Measurements from ENCODE around the gene USP2.

The USP2 gene

GRCh38 chr11:119346605-119347004 lies 34.9 kb downstream of the USP2 start, which contains the start of gene MFRP:
Gene MFRP, minus strand, starts transcription at chr11:119346705. Its CDS starts 192 bp downstream, at chr11:119346513.
- DNase-seq (ENCODE audit: low spot score) = no peak
- TF ChIP-seq, protein P1, sequence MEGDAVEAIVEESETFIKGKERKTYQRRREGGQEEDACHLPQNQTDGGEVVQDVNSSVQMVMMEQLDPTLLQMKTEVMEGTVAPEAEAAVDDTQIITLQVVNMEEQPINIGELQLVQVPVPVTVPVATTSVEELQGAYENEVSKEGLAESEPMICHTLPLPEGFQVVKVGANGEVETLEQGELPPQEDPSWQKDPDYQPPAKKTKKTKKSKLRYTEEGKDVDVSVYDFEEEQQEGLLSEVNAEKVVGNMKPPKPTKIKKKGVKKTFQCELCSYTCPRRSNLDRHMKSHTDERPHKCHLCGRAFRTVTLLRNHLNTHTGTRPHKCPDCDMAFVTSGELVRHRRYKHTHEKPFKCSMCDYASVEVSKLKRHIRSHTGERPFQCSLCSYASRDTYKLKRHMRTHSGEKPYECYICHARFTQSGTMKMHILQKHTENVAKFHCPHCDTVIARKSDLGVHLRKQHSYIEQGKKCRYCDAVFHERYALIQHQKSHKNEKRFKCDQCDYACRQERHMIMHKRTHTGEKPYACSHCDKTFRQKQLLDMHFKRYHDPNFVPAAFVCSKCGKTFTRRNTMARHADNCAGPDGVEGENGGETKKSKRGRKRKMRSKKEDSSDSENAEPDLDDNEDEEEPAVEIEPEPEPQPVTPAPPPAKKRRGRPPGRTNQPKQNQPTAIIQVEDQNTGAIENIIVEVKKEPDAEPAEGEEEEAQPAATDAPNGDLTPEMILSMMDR (IDR thresholded peaks at IDR 0.05; ENCODE audit: extremely low read depth, insufficient read depth, missing control alignments) = no peak
- in situ Hi-C loops (cut with MboI; ENCODE audit: low pct_unique_long_range_greater_than_20kb, low sequenced_read_pairs, unreplicated experiment) = no loop called here

GRCh38 chr11:119345685-119346084 lies 35.8 kb downstream of the USP2 start:
- TF ChIP-seq, protein P1 (IDR thresholded peaks at IDR 0.05; ENCODE audit: extremely low read depth, insufficient read depth, missing control alignments) = no peak
- DNase-seq (ENCODE audit: low spot score) = no peak
- in situ Hi-C loops (cut with MboI; ENCODE audit: low pct_unique_long_range_greater_than_20kb, low sequenced_read_pairs, unreplicated experiment) = no loop called here

DNA sequence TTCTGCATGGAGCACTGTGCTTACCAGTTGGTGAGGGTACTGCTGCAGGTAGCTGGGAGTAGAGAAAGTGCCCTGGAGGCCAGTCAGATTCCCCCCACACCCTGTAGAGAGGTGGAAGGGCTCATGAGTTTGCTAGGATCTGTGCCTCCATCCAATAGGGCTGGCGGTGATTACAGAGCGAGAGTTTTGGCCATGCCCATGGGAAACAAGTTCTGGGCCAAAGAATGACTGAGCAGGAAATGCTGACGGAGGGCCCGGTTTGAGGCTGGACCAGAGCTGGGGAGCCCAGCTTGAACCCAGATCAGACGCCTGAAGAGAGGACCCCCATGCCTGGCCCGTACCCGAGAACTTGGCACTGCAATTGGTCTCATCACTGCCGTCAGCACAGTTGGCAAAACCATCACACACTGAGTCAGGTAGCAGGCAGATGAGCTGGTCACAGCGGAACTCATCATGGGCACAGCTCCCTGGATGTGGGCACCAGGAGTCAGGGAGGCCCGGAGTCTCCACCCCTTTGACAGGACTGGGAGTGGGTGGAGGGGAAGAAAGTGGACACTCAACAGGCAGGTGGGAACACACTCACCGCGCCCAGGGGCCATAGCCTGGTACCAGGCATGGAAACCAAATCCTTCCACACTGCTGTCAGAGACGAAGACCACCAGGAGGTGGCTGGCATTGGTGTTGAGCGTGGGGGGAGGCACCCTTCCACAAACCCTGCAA lies 37.0 kb downstream of the USP2 start:
- DNase-seq (ENCODE audit: low spot score) = no peak
- in situ Hi-C loops (cut with MboI; ENCODE audit: low pct_unique_long_range_greater_than_20kb, low sequenced_read_pairs, unreplicated experiment) = no loop called here
- TF ChIP-seq, protein P1 (IDR thresholded peaks at IDR 0.05; ENCODE audit: extremely low read depth, insufficient read depth, missing control alignments) = no peak

- in situ Hi-C loops (cut with MboI; ENCODE audit: low pct_unique_long_range_greater_than_20kb, low sequenced_read_pairs, unreplicated experiment) = no loop called here
- TF ChIP-seq, protein P1 (IDR thresholded peaks at IDR 0.05; ENCODE audit: extremely low read depth, insufficient read depth, missing control alignments) = no peak
- no peak for DNase-seq (ENCODE audit: low spot score)
Measured at GRCh38 chr11:119343726-119344125, 37.8 kb downstream of the USP2 start.

GRCh38 chr11:119342362-119343130 lies 38.9 kb downstream of the USP2 start:
- in situ Hi-C loops (cut with MboI; ENCODE audit: low pct_unique_long_range_greater_than_20kb, low sequenced_read_pairs, unreplicated experiment) = no loop called here
- TF ChIP-seq, protein P1 (IDR thresholded peaks at IDR 0.05; ENCODE audit: extremely low read depth, insufficient read depth, missing control alignments) = no peak
- DNase-seq (ENCODE audit: low spot score) = no peak

DNA sequence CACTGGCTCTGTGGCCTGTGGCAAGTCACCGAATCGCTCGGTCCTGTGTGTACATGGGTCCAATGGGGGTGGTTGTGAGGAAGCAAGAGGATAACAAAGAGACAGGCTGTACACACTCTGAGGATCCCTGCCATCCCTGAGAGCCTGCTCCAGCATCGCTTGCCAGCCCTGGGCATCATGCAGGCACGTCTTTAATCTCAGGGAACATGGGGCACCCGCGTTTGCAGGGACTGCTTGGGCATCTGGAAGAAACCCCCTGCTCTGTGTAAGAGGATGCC lies 39.5 kb downstream of the USP2 start:
- TF ChIP-seq, protein P1 (IDR thresholded peaks at IDR 0.05; ENCODE audit: extremely low read depth, insufficient read depth, missing control alignments) = no peak
- no peak for DNase-seq (ENCODE audit: low spot score)
- in situ Hi-C loops (cut with MboI; ENCODE audit: low pct_unique_long_range_greater_than_20kb, low sequenced_read_pairs, unreplicated experiment) = no loop called here

All from GM13977 (cell line).